WI38 (cell line): Measurements from ENCODE around the gene SKAP2.

Experiments used
- H3K4me3 ChIP-seq: 2 replicates; pipeline ENCODE4 v1.5.1; 2011; ENCODE audit warnings: low read depth, mild to moderate bottlenecking, control low read depth, low read length
- TF ChIP-seq, protein P1 (sequence below): IDR thresholded peaks from 2 replicates; pipeline ENCODE4 v1.5.1; 2012; ENCODE audit warnings: low read depth, mild to moderate bottlenecking, control low read depth, low read length

The SKAP2 gene

GRCh38 chr7:26792006-26792405 lies 72.4 kb downstream of the SKAP2 start:
- TF ChIP-seq, protein P1, sequence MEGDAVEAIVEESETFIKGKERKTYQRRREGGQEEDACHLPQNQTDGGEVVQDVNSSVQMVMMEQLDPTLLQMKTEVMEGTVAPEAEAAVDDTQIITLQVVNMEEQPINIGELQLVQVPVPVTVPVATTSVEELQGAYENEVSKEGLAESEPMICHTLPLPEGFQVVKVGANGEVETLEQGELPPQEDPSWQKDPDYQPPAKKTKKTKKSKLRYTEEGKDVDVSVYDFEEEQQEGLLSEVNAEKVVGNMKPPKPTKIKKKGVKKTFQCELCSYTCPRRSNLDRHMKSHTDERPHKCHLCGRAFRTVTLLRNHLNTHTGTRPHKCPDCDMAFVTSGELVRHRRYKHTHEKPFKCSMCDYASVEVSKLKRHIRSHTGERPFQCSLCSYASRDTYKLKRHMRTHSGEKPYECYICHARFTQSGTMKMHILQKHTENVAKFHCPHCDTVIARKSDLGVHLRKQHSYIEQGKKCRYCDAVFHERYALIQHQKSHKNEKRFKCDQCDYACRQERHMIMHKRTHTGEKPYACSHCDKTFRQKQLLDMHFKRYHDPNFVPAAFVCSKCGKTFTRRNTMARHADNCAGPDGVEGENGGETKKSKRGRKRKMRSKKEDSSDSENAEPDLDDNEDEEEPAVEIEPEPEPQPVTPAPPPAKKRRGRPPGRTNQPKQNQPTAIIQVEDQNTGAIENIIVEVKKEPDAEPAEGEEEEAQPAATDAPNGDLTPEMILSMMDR: no peak
- no peak overlapping the region for H3K4me3 ChIP-seq

GRCh38 chr7:26789481-26790184 lies 74.8 kb downstream of the SKAP2 start:
- H3K4me3 ChIP-seq: no peak overlapping the region
- TF ChIP-seq, protein P1: no peak

GRCh38 chr7:26787701-26788100 lies 76.7 kb downstream of the SKAP2 start:
- H3K4me3 ChIP-seq: no peak overlapping the region
- TF ChIP-seq, protein P1: no peak

- H3K4me3 ChIP-seq: no peak overlapping the region
Measured at GRCh38 chr7:26784118-26784517, 80.3 kb downstream of the SKAP2 start.

GRCh38 chr7:26782501-26782900 lies 81.9 kb downstream of the SKAP2 start:
- TF ChIP-seq, protein P1: no peak
- no peak overlapping the region for H3K4me3 ChIP-seq

More at GRCh38 chr7:26784118-26784517, 80.3 kb downstream of the SKAP2 start:
- TF ChIP-seq, protein P1: no peak

- TF ChIP-seq, protein P1: no peak
- H3K4me3 ChIP-seq: no peak overlapping the region
Measured at GRCh38 chr7:26779978-26780595, 84.3 kb downstream of the SKAP2 start.

DNA sequence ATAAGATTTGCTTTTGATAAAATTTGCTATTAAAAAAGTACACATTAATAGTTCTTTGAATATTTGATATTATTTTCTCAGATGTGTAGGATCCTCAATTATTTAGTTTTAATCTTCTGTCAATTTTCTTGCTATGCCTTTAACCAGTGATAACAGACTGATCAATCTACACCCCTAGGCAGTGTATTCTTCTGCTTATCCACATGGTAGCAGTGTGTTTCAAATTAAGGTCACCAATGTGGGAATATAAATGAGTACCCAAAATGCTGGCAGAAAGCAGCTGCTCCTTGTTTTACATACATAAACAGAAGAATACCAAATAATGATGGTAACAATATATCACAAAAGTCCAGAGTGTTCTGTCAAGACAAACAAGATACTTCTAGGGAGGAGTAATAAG lies 87.0 kb downstream of the SKAP2 start:
- TF ChIP-seq, protein P1: no peak
- no peak overlapping the region for H3K4me3 ChIP-seq
